ENCODE data around the gene TDRD12. TPM values are rescaled to one million over a fixed set of nuclear protein-coding genes. Genes with fewer than 3 reads are reported as not detected.

TDRD12 gene
- total and polyA plus RNA-seq, 2 of the 13 experiments (the other 11 are each of a cell fraction or from before 2014, with no cell fraction given), result 0.03 to 0.40 TPM

DNA sequence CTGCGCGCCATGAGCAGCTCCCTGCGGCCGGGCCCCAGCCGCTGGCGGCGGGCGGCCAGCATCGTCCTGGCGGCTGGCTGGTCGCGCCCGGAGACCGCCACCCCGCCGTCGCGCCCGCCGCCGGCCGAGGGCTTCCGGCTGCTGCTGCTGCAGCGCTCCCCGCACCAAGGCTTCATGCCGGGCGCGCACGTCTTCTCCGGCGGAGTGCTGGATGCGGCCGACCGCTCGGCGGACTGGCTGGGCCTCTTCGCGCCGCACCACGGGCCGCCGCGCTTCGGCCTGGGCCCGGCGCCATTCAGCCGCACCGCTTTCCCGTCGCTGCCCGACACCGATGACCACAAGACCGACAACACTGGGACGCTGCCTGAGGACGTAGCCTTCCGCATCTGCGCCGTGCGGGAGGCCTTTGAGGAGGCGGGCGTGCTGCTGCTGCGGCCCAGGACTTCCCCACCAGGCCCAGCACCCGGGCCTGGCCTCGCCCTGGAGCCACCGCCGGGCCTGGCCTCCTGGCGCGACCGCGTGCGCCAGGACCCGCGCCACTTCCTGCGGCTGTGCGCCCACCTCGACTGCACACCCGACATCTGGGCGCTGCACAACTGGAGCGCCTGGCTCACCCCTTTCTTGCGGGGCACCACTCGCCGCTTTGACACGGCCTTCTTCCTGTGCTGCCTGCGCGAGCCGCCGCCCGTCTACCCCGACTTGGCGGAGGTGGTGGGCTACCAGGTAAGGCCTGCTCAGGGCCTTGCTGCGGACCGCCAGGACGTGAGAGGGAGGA lies 27.4 kb upstream of the TDRD12 start (continued):
- no peak for TF ChIP-seq SKI (IDR thresholded peaks at IDR 0.05; ENCODE audit: partially characterized antibody)
- TF ChIP-seq REL (CRISPR knock-in tag; conservative IDR thresholded peaks at IDR 0.05), result no peak
- TF ChIP-seq GATAD2A (CRISPR knock-in tag; IDR thresholded peaks at IDR 0.05), result no peak
- no peak; the same call in 1 of the 2 replicates for TF ChIP-seq ZBTB7B (CRISPR knock-in tag; IDR thresholded peaks at IDR 0.05)
- TF ChIP-seq ZNF292 (CRISPR knock-in tag; IDR thresholded peaks at IDR 0.05; ENCODE audit: borderline replicate concordance, low read depth), result no peak
- peak; percentile 69; the same call in 1 of the 2 replicates for TF ChIP-seq ZSCAN21 (CRISPR knock-in tag; IDR thresholded peaks at IDR 0.05; ENCODE audit: borderline replicate concordance)
- peak; percentile 73 for TF ChIP-seq ZNF883 (CRISPR knock-in tag; IDR thresholded peaks at IDR 0.05; ENCODE audit: not compliant biosample characterization)
- TF ChIP-seq ERF (CRISPR knock-in tag; IDR thresholded peaks at IDR 0.05), result no peak; the same call in 1 of the 2 replicates
- TF ChIP-seq TMF1 (CRISPR knock-in tag; IDR thresholded peaks at IDR 0.05; ENCODE audit: low read depth), result peak; percentile 86
- no peak; the same call in 1 of the 2 replicates for TF ChIP-seq ZMAT3 (CRISPR knock-in tag; conservative IDR thresholded peaks at IDR 0.05)
- TF ChIP-seq ZNF143 (CRISPR knock-in tag; IDR thresholded peaks at IDR 0.05), result no peak
- TF ChIP-seq, protein P1, sequence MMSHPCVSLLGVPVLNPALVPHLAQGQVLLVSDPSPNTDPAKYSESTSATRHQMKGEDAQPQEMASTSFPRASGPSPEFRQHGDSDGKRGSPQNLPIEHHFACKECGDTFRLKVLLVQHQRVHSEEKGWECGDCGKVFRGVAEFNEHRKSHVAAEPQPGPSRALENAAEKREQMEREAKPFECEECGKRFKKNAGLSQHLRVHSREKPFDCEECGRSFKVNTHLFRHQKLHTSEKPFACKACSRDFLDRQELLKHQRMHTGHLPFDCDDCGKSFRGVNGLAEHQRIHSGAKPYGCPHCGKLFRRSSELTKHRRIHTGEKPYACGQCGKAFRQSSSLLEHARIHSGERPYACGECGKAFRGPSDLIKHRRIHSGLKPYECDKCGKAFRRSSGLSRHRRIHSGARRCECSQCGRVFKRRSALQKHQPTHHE (CRISPR knock-in tag; IDR thresholded peaks at IDR 0.05; ENCODE audit: borderline replicate concordance), result no peak
- TF ChIP-seq, protein P2, sequence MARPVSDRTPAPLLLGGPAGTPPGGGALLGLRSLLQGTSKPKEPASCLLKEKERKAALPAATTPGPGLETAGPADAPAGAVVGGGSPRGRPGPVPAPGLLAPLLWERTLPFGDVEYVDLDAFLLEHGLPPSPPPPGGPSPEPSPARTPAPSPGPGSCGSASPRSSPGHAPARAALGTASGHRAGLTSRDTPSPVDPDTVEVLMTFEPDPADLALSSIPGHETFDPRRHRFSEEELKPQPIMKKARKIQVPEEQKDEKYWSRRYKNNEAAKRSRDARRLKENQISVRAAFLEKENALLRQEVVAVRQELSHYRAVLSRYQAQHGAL (CRISPR knock-in tag; IDR thresholded peaks at IDR 0.05; ENCODE audit: not compliant biosample characterization), result no peak
- TF ChIP-seq, protein P3, sequence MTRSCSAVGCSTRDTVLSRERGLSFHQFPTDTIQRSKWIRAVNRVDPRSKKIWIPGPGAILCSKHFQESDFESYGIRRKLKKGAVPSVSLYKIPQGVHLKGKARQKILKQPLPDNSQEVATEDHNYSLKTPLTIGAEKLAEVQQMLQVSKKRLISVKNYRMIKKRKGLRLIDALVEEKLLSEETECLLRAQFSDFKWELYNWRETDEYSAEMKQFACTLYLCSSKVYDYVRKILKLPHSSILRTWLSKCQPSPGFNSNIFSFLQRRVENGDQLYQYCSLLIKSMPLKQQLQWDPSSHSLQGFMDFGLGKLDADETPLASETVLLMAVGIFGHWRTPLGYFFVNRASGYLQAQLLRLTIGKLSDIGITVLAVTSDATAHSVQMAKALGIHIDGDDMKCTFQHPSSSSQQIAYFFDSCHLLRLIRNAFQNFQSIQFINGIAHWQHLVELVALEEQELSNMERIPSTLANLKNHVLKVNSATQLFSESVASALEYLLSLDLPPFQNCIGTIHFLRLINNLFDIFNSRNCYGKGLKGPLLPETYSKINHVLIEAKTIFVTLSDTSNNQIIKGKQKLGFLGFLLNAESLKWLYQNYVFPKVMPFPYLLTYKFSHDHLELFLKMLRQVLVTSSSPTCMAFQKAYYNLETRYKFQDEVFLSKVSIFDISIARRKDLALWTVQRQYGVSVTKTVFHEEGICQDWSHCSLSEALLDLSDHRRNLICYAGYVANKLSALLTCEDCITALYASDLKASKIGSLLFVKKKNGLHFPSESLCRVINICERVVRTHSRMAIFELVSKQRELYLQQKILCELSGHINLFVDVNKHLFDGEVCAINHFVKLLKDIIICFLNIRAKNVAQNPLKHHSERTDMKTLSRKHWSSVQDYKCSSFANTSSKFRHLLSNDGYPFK (CRISPR knock-in tag; IDR thresholded peaks at IDR 0.05; ENCODE audit: borderline replicate concordance), result no peak
- 0 out of 2 replicates have a peak, but pooled peaks have one; percentile 10 for TF ChIP-seq PHF21A (CRISPR knock-in tag; IDR thresholded peaks at IDR 0.05)
- TF ChIP-seq ZNF543 (CRISPR knock-in tag; IDR thresholded peaks at IDR 0.05), result no peak
- TF ChIP-seq ZNF550 (CRISPR knock-in tag; IDR thresholded peaks at IDR 0.05; ENCODE audit: borderline replicate concordance), result no peak
- no peak for TF ChIP-seq ZNF879 (CRISPR knock-in tag; IDR thresholded peaks at IDR 0.05)
- TF ChIP-seq RBAK (CRISPR knock-in tag; IDR thresholded peaks at IDR 0.05), result no peak
- peak; percentile 13; the same call in 1 of the 2 replicates for TF ChIP-seq ZNF607 (CRISPR knock-in tag; IDR thresholded peaks at IDR 0.05; ENCODE audit: borderline replicate concordance)
- TF ChIP-seq HOXA3 (CRISPR knock-in tag; IDR thresholded peaks at IDR 0.05), result peak; percentile 35; the same call in 1 of the 2 replicates
- TF ChIP-seq RNF2 (conservative IDR thresholded peaks at IDR 0.05; ENCODE audit: low read depth), result 0 out of 2 replicates have a peak, but pooled peaks have one; percentile 43
- TF ChIP-seq, protein P4, sequence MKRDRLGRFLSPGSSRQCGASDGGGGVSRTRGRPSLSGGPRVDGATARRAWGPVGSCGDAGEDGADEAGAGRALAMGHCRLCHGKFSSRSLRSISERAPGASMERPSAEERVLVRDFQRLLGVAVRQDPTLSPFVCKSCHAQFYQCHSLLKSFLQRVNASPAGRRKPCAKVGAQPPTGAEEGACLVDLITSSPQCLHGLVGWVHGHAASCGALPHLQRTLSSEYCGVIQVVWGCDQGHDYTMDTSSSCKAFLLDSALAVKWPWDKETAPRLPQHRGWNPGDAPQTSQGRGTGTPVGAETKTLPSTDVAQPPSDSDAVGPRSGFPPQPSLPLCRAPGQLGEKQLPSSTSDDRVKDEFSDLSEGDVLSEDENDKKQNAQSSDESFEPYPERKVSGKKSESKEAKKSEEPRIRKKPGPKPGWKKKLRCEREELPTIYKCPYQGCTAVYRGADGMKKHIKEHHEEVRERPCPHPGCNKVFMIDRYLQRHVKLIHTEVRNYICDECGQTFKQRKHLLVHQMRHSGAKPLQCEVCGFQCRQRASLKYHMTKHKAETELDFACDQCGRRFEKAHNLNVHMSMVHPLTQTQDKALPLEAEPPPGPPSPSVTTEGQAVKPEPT (CRISPR knock-in tag; IDR thresholded peaks at IDR 0.05; ENCODE audit: low read depth), result no peak
- no peak for TF ChIP-seq SMYD3 (CRISPR knock-in tag; IDR thresholded peaks at IDR 0.05)

Measured in HepG2 (cell line).